Measurements from ENCODE around the gene SNAP47. TPM values are rescaled to one million over a fixed set of nuclear protein-coding genes. Genes with fewer than 3 reads are reported as not detected.

SNAP47 gene
- total RNA-seq, 2 donors from 2014 or later: 35.5 to 49.4 TPM

GRCh38 chr1:227815468-227816409 is 80.5 kb downstream of the SNAP47 start, which contains the start of gene PRSS38:
Gene PRSS38, plus strand, starts transcription at chr1:227815675. Its CDS starts 42 bp downstream, at chr1:227815717.
- WGBS, 2 donors: 89 to 95% methylated on average over 22 to 43 of the region's 44 CpGs
- H3K9me3 ChIP-seq: peaks cover 0 to 13% (median 0%) of the 10 kb centered on the region in 3 donors
- TF ChIP-seq CTCF (IDR thresholded peaks at IDR 0.05) (no peak), POLR2A (IDR thresholded peaks at IDR 0.05) (no peak)
- no peaks in the 10 kb centered on the region for H3K36me3 ChIP-seq (replicated peaks in 1 of 2; ENCODE audit: insufficient read depth in 1 of 2, low read depth in 2 of 2)
- H3K27ac ChIP-seq: no peak within 1 kb of the TSS
- intact Hi-C loops (cut with DNase I): no loop called here
- no peaks in the 10 kb centered on the region for H3K27me3 ChIP-seq
- H3K4me1 ChIP-seq: no peaks in the 10 kb centered on the region
- ATAC-seq (no peak), DNase-seq (no peak)
- no peak within 1 kb of the TSS for H3K4me3 ChIP-seq

- Histone ChIP-seq H3K36me3 (replicated peaks in 1 of 2; ENCODE audit: insufficient read depth in 1 of 2, low read depth in 2 of 2) (no peaks in the 10 kb centered on the region), H3K4me1 (no peaks in the 10 kb centered on the region), H3K27me3 (no peaks in the 10 kb centered on the region), H3K27ac (no peak overlapping the region), H3K9me3 (peaks cover 0 to 13% (median 0%) of the 10 kb centered on the region in 3 donors), H3K4me3 (no peak overlapping the region)
- intact Hi-C loops (cut with DNase I): no loop called here
- DNase-seq: no peak
- no peak for TF ChIP-seq POLR2A (IDR thresholded peaks at IDR 0.05)
- no peak for TF ChIP-seq CTCF (IDR thresholded peaks at IDR 0.05)
- 78 to 89% methylated on average over 4 to 13 of the region's 16 CpGs for WGBS, 2 donors
- no peak for ATAC-seq
These were observed 81.7 kb downstream of the SNAP47 start for GRCh38 chr1:227816750-227817446.

- no peaks in the 10 kb centered on the region for H3K36me3 ChIP-seq (replicated peaks in 1 of 2; ENCODE audit: insufficient read depth in 1 of 2, low read depth in 2 of 2)
- H3K27me3 ChIP-seq: no peaks in the 10 kb centered on the region
- WGBS, 2 donors: 40 to 61% methylated on average over 1 of the region's 1 CpG
- DNase-seq (no peak), ATAC-seq (no peak)
- H3K4me1 ChIP-seq: no peaks in the 10 kb centered on the region
- TF ChIP-seq POLR2A (IDR thresholded peaks at IDR 0.05): no peak
- no peak for TF ChIP-seq CTCF (IDR thresholded peaks at IDR 0.05)
- no peak overlapping the region for H3K4me3 ChIP-seq
- H3K27ac ChIP-seq: no peak overlapping the region
- no peaks in the 10 kb centered on the region for H3K9me3 ChIP-seq
- intact Hi-C loops (cut with DNase I): no loop called here
These were observed 88.3 kb downstream of the SNAP47 start for GRCh38 chr1:227823537-227823936.

- no peaks in the 10 kb centered on the region for H3K4me1 ChIP-seq
- DNase-seq (no peak), ATAC-seq (no peak)
- no peak overlapping the region for H3K4me3 ChIP-seq
- intact Hi-C loops (cut with DNase I): no loop called here
- no peaks in the 10 kb centered on the region for H3K27me3 ChIP-seq
- no peaks in the 10 kb centered on the region for H3K36me3 ChIP-seq (replicated peaks in 1 of 2; ENCODE audit: insufficient read depth in 1 of 2, low read depth in 2 of 2)
- H3K9me3 ChIP-seq: no peaks in the 10 kb centered on the region
- H3K27ac ChIP-seq: no peak overlapping the region
- TF ChIP-seq CTCF (IDR thresholded peaks at IDR 0.05) (no peak), POLR2A (IDR thresholded peaks at IDR 0.05) (no peak)
- WGBS, 2 donors: 24 to 38% methylated on average over 2 of the region's 2 CpGs
These were observed 89.0 kb downstream of the SNAP47 start for GRCh38 chr1:227824204-227824603.

All from body of pancreas (tissue), 4 donors.